Measurements from ENCODE around the gene WDR89. TPM values are rescaled to one million over a fixed set of nuclear protein-coding genes. Genes with fewer than 3 reads are reported as not detected.

The WDR89 gene
- total RNA-seq, 2 experiments from 2014 or later, result 29.6 to 30.2 TPM

Other genes with a start within 250 kb of the WDR89 start
- 10 to 100 TPM; 49.9 to 53.3 TPM for gene PPP2R5E, start 98.5 kb downstream of the WDR89 start, total RNA-seq
- gene SGPP1, start 86.2 kb upstream of the WDR89 start, total RNA-seq, result 10 to 100 TPM; 12.8 to 13.6 TPM
- gene SYNE2, start 211.1 kb upstream of the WDR89 start, total RNA-seq, result 10 to 100 TPM; 23.4 to 26.5 TPM